MCF 10A (cell line): Measurements from ENCODE around the gene RAD51B. TPM values are rescaled to one million over a fixed set of nuclear protein-coding genes. Genes with fewer than 3 reads are reported as not detected.

Source experiments
- BruUV-seq: library from RNA; stranded (reverse); fragments of 400-500 nt; replicated peaks from 2 replicates; lab custom pipeline; 2021; lab: Mats Ljungman, UMichigan
- CTCF ChIA-PET: fragments of 300-600 bp; sonication (Branson Sonifier 250); formaldehyde crosslinking; extraction: SDS; loops from one replicate; lab custom pipeline; 2021; ENCODE audit warnings: antibody characterized with exemption, inconsistent platforms; lab: Yijun Ruan, JAX
- POLR2A ChIA-PET: fragments of 300-600, 350-650 bp; sonication (Branson Sonifier 250); formaldehyde crosslinking; extraction: SDS; loops from one replicate; lab custom pipeline; 2020; ENCODE audit warnings: antibody characterized with exemption, inconsistent platforms; lab: Yijun Ruan, JAX
- DNase-seq: peaks from one replicate; pipeline ENCODE4 v3.0.0-alpha.2; 2018; ENCODE audit not compliant: unreplicated experiment
- H3K27ac Mint-ChIP-seq: one replicate; pipeline ENCODE4 v1.8.0; 2022; ENCODE audit warnings: mild to moderate bottlenecking, low read depth, mixed read lengths; ENCODE audit not compliant: unreplicated experiment
- H3K27me3 Mint-ChIP-seq: one replicate; pipeline ENCODE4 v1.8.0; 2022; ENCODE audit warnings: mixed read lengths; ENCODE audit not compliant: insufficient read depth, unreplicated experiment
- H3K36me3 Mint-ChIP-seq: one replicate; pipeline ENCODE4 v1.8.0; 2022; ENCODE audit warnings: mild to moderate bottlenecking, moderate library complexity, mixed read lengths; ENCODE audit not compliant: insufficient read depth, unreplicated experiment
- H3K4me1 Mint-ChIP-seq: one replicate; pipeline ENCODE4 v1.8.0; 2022; ENCODE audit warnings: mixed read lengths; ENCODE audit not compliant: insufficient read depth, unreplicated experiment
- H3K4me3 Mint-ChIP-seq: one replicate; pipeline ENCODE4 v1.8.0; 2022; ENCODE audit warnings: mild to moderate bottlenecking, moderate library complexity, mixed read lengths; ENCODE audit not compliant: unreplicated experiment
- H3K9me3 Mint-ChIP-seq: one replicate; pipeline ENCODE4 v1.8.0; 2022; ENCODE audit warnings: mixed read lengths; ENCODE audit not compliant: unreplicated experiment
- CTCF ChIP-seq: fragments of 200-600 bp; IDR thresholded peaks from one replicate; pipeline ENCODE4 v1.8.0; 2022; ENCODE audit warnings: antibody characterized with exemption, mild to moderate bottlenecking; ENCODE audit not compliant: unreplicated experiment
- intact Hi-C: fragments of 100-400 bp; cut with micrococcal nuclease; formaldehyde crosslinking; loops from 2 replicates; pipeline ENCODE4 v1.14.1; 2022
- total RNA-seq: library from RNA; stranded (reverse); gene quantifications from 2 replicates; pipeline ENCODE4 v1.2.3, GENCODE V29; 2022

RAD51B gene
- total RNA-seq, 1 experiment from 2014 or later = 14.6 TPM

DNA sequence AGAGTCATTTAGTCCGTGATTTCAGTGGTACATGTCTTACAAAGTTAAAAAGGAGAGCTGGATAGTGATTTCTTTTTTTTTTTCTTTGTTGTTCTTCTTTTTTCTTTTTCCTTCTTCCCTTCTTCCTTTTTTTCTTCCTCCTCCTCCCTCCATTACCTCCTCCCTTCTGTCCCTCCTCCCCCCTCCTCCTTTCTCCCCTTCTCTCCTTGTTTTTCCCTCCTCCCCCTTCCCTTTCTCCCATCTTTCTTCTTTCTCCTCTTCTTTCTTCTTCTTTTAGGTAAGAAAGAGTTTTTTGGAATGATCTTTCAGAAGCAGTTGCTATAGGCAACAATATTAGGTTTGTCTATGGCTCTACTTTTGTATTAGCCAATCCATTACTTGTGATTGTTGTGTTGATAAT lies 368.6 kb downstream of the RAD51B start:
- Mint-ChIP-seq H3K4me1 (peaks cover 8% of the 10 kb centered on the region), H3K36me3 (no peaks in the 10 kb centered on the region), H3K4me3 (no peak overlapping the region), H3K27me3 (no peaks in the 10 kb centered on the region), H3K27ac (no peak overlapping the region), H3K9me3 (no peaks in the 10 kb centered on the region)
- intact Hi-C loops = no loop called here
- no peak for DNase-seq
- no TSS peak for BruUV-seq
- POLR2A ChIA-PET = no interaction called here
- CTCF ChIA-PET = no interaction called here
- TF ChIP-seq CTCF = no peak

- no peak for TF ChIP-seq CTCF
- Mint-ChIP-seq H3K36me3 (no peaks in the 10 kb centered on the region), H3K9me3 (no peaks in the 10 kb centered on the region), H3K27me3 (no peaks in the 10 kb centered on the region), H3K27ac (no peak overlapping the region), H3K4me1 (peaks cover 8% of the 10 kb centered on the region), H3K4me3 (no peak overlapping the region)
- intact Hi-C loops = no loop called here
- ChIA-PET POLR2A (interaction anchor here (0.7 to 3.4 kb wide), 5 partner anchors 20 to 593 kb away, joined by 3 to 19 read pairs (median 11); no protein-coding TSS in a partner anchor), CTCF (no interaction called here)
- no TSS peak for BruUV-seq
- DNase-seq = no peak
Observed at GRCh38 chr14:68190032-68190431, 370.5 kb downstream of the RAD51B start.

DNA sequence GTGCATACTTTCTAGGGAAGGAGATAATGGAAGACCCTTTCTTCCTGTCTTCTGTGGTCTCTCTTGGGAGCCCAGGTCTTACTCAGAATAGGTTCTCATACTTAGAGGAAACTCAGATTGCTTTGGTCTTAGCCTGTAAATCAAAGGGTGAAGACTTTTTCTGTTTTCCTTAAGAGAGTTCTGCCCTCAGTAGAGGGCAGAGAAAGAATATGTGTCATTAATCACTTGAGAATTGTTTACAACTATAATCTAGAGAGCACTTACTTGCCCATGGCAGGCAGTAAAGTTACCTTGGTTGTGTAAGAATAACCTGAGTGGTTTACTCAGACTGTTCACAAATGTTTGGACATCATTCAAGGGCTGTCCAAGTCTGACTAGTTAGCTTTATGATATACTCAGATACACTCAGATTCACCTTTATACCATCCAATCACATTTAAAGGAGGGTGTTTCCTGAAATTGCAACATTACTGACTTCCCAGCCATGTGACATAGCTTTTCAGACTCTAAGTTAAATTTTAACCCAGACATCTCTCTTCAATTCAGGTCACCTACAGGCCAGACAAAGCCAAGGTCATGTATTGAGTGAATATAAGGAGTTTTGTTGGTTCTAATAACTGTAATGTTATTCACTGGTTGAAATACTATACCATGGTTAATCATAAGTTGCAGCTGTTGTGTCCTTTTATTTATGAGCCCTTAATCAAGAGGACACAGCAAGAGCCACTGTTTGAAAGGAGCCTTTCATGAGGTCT lies 372.2 kb downstream of the RAD51B start:
- no peaks in the 10 kb centered on the region for H3K9me3 Mint-ChIP-seq
- BruUV-seq = no TSS peak
- H3K27ac Mint-ChIP-seq = peak overlapping the region; percentile 27
- H3K4me3 Mint-ChIP-seq = no peak overlapping the region
- no peak for TF ChIP-seq CTCF
- no peaks in the 10 kb centered on the region for H3K36me3 Mint-ChIP-seq
- ChIA-PET CTCF (interaction anchor here (0.6 to 0.7 kb wide), 2 partner anchors 24 to 251 kb away, joined by 3 to 5 read pairs; no protein-coding TSS in a partner anchor), POLR2A (interaction anchor here (0.7 to 3.4 kb wide), 16 partner anchors 14 to 252 kb away, joined by 3 to 19 read pairs (median 3); no protein-coding TSS in a partner anchor)
- intact Hi-C loops = no loop called here
- DNase-seq = peak; percentile 68
- no peaks in the 10 kb centered on the region for H3K27me3 Mint-ChIP-seq
- H3K4me1 Mint-ChIP-seq = peaks cover 8% of the 10 kb centered on the region

GRCh38 chr14:68192935-68193334 lies 373.4 kb downstream of the RAD51B start:
- Mint-ChIP-seq H3K36me3 (no peaks in the 10 kb centered on the region), H3K27me3 (no peaks in the 10 kb centered on the region), H3K4me3 (no peak overlapping the region), H3K27ac (peak overlapping the region; percentile 3), H3K9me3 (no peaks in the 10 kb centered on the region), H3K4me1 (peaks cover 8% of the 10 kb centered on the region)
- no peak for TF ChIP-seq CTCF
- BruUV-seq = no TSS peak
- DNase-seq = no peak
- ChIA-PET CTCF (no interaction called here), POLR2A (interaction anchor here (0.6 to 3.4 kb wide), 9 partner anchors 15 to 55 kb away, joined by 3 to 19 read pairs (median 6); no protein-coding TSS in a partner anchor)
- intact Hi-C loops = no loop called here
